H9 (cell line): ENCODE measurements around the gene FANCL. TPM values are rescaled to one million over a fixed set of nuclear protein-coding genes. Genes with fewer than 3 reads are reported as not detected.

Experiments
- DNase-seq: peaks from one replicate; pipeline ENCODE4 v3.0.0-alpha.2; 2017
- H2AFZ ChIP-seq: one replicate; pipeline ENCODE4 v1.6.1; 2013; ENCODE audit warnings: mild to moderate bottlenecking, low read length, control low read depth, moderate library complexity
- H2AK5ac ChIP-seq: 2 replicates; pipeline ENCODE4 v1.6.1; 2013; ENCODE audit warnings: low read length, control low read depth, mixed read lengths; ENCODE audit not compliant: insufficient read length
- H2BK120ac ChIP-seq: one replicate; pipeline ENCODE4 v1.6.1; 2013; ENCODE audit warnings: low read depth, mild to moderate bottlenecking, low read length, control low read depth, inconsistent platforms; ENCODE audit not compliant: poor library complexity, severe bottlenecking
- H2BK12ac ChIP-seq: 2 replicates; pipeline ENCODE4 v1.6.1; 2013; ENCODE audit warnings: low read length, control low read depth, mixed read lengths, low read depth; ENCODE audit not compliant: insufficient read length
- H2BK15ac ChIP-seq: 2 replicates; pipeline ENCODE4 v1.6.1; 2013; ENCODE audit warnings: low read depth, low read length, control low read depth
- H2BK20ac ChIP-seq: one replicate; pipeline ENCODE4 v1.6.1; 2013; ENCODE audit warnings: low read depth, mild to moderate bottlenecking, low read length, control low read depth, inconsistent platforms; ENCODE audit not compliant: poor library complexity, severe bottlenecking
- H2BK5ac ChIP-seq: 2 replicates; pipeline ENCODE4 v1.6.1; 2013; ENCODE audit warnings: low read length, control low read depth, mixed read lengths; ENCODE audit not compliant: insufficient read length
- H3K14ac ChIP-seq: 2 replicates; pipeline ENCODE4 v1.6.1; 2013; ENCODE audit warnings: low read length, control low read depth; ENCODE audit not compliant: insufficient read depth
- H3K18ac ChIP-seq: 2 replicates; pipeline ENCODE4 v1.6.1; 2013; ENCODE audit warnings: low read depth, mild to moderate bottlenecking, mixed read lengths, low read length, control low read depth; ENCODE audit not compliant: insufficient read length
- H3K23ac ChIP-seq: 2 replicates; pipeline ENCODE4 v1.6.1; 2013; ENCODE audit warnings: low read length, control low read depth, mixed read lengths, low read depth; ENCODE audit not compliant: insufficient read length
- H3K23me2 ChIP-seq: 2 replicates; pipeline ENCODE4 v1.6.1; 2013; ENCODE audit warnings: low read depth, mild to moderate bottlenecking, mixed read lengths, low read length, control low read depth; ENCODE audit not compliant: insufficient read length, poor library complexity, severe bottlenecking
- H3K27ac ChIP-seq: 2 replicates; pipeline ENCODE4 v1.5.1; 2013; ENCODE audit warnings: low read length, control low read depth, mixed read lengths, low read depth; ENCODE audit not compliant: insufficient read length
- H3K27me3 ChIP-seq: 2 replicates; pipeline ENCODE4 v1.6.1; 2013; ENCODE audit warnings: low read length, control low read depth, inconsistent platforms; ENCODE audit not compliant: insufficient read depth
- H3K4ac ChIP-seq: 2 replicates; pipeline ENCODE4 v1.6.1; 2013; ENCODE audit warnings: low read depth, mild to moderate bottlenecking, control low read depth, inconsistent platforms, low read length, moderate library complexity
- H3K4me1 ChIP-seq: 2 replicates; pipeline ENCODE4 v1.6.1; 2013; ENCODE audit warnings: low read length, control low read depth, inconsistent platforms; ENCODE audit not compliant: insufficient read depth
- H3K4me2 ChIP-seq: 2 replicates; pipeline ENCODE4 v1.6.1; 2013; ENCODE audit warnings: low read length, control low read depth, mixed read lengths; ENCODE audit not compliant: insufficient read length, insufficient read depth
- H3K56ac ChIP-seq: 2 replicates; pipeline ENCODE4 v1.6.1; 2013; ENCODE audit warnings: low read depth, mild to moderate bottlenecking, mixed read lengths, low read length, control low read depth; ENCODE audit not compliant: insufficient read length
- H3K79me1 ChIP-seq: 2 replicates; pipeline ENCODE4 v1.6.1; 2013; ENCODE audit warnings: low read depth, mild to moderate bottlenecking, moderate library complexity, low read length, control low read depth, inconsistent platforms; ENCODE audit not compliant: insufficient read depth, poor library complexity, severe bottlenecking
- H3K79me2 ChIP-seq: 2 replicates; pipeline ENCODE4 v1.6.1; 2013; ENCODE audit warnings: low read length, control low read depth, inconsistent platforms; ENCODE audit not compliant: insufficient read depth
- H3K9ac ChIP-seq: 2 replicates; pipeline ENCODE4 v1.6.1; 2013; ENCODE audit warnings: low read length, control low read depth, mixed read lengths; ENCODE audit not compliant: insufficient read length; ENCODE audit errors: extremely low read depth
- H3K9me3 ChIP-seq: one replicate; pipeline ENCODE4 v1.6.1; 2013; ENCODE audit warnings: low read depth, low read length, inconsistent platforms; ENCODE audit not compliant: control insufficient read depth
- H3T11ph ChIP-seq: one replicate; pipeline ENCODE4 v1.6.1; 2013; ENCODE audit warnings: mild to moderate bottlenecking, low read length, control low read depth, inconsistent platforms
- H4K20me1 ChIP-seq: one replicate; pipeline ENCODE4 v1.6.1; 2013; ENCODE audit not compliant: control insufficient read depth, insufficient read length, insufficient read depth
- H4K5ac ChIP-seq: 2 replicates; pipeline ENCODE4 v1.6.1; 2013; ENCODE audit warnings: low read depth, mild to moderate bottlenecking, mixed read lengths, low read length, control low read depth; ENCODE audit not compliant: insufficient read length
- H4K8ac ChIP-seq: replicated peaks from 2 replicates; pipeline ENCODE4 v1.6.1; 2013; ENCODE audit warnings: low read length, control low read depth, mixed read lengths, low read depth; ENCODE audit not compliant: insufficient read length
- H4K91ac ChIP-seq: 2 replicates; pipeline ENCODE4 v1.6.1; 2013; ENCODE audit warnings: low read depth, mild to moderate bottlenecking, moderate library complexity, mixed read lengths, low read length, control low read depth; ENCODE audit not compliant: insufficient read length
- H3K27ac Mint-ChIP-seq, 3 experiments: 2 replicates in 2 of 3; 3 replicates in 1 of 3; pipeline ENCODE4 v1.8.0; 2020 to 2021; ENCODE audit warnings: mixed read lengths in 3 of 3, mild to moderate bottlenecking in 1 of 3, moderate library complexity in 1 of 3
- H3K27me3 Mint-ChIP-seq: 2 replicates; pipeline ENCODE4 v1.8.0; 2021; ENCODE audit warnings: low read depth, mild to moderate bottlenecking, moderate library complexity, mixed read lengths
- H3K36me3 Mint-ChIP-seq, 3 experiments: 2 replicates in 2 of 3; 3 replicates in 1 of 3; pipeline ENCODE4 v1.8.0; 2020 to 2021; ENCODE audit warnings: low read depth in 3 of 3, mixed read lengths in 3 of 3; ENCODE audit not compliant: insufficient read depth in 1 of 3
- H3K4me1 Mint-ChIP-seq, 2 experiments: 2 replicates each; pipeline ENCODE4 v1.8.0; 2020; ENCODE audit warnings: mixed read lengths in 2 of 2
- H3K4me3 Mint-ChIP-seq, 2 experiments: 2 replicates in 1 of 2; 3 replicates in 1 of 2; pipeline ENCODE4 v1.8.0; 2020 to 2021; ENCODE audit warnings: mild to moderate bottlenecking in 2 of 2, mixed read lengths in 2 of 2, moderate library complexity in 1 of 2
- H3K9me3 Mint-ChIP-seq, 2 experiments: 2 replicates in 1 of 2; 3 replicates in 1 of 2; pipeline ENCODE4 v1.8.0; 2020; ENCODE audit warnings: mild to moderate bottlenecking in 2 of 2, mixed read lengths in 2 of 2, moderate library complexity in 1 of 2
- CTCF ChIP-seq: fragments of 200-600 bp; sonication (generic); conservative IDR thresholded peaks from 3 replicates; pipeline ENCODE4 v1.8.0; 2021; ENCODE audit warnings: antibody characterized with exemption, mild to moderate bottlenecking
- WGBS: extraction: QIAGEN DNeasy Blood & Tissue Kit; methylation state at CpG from one replicate; pipeline ENCODE4 v1.1.7; 2013; ENCODE audit warnings: missing lambda C conversion rate, low lambda C conversion rate, mixed read lengths; ENCODE audit not compliant: insufficient read length; ENCODE audit errors: extremely low coverage; 5-methylcytosine and 5-hydroxymethylcytosine counted together
- total RNA-seq: library from RNA; stranded (reverse); gene quantifications from 2 replicates; pipeline ENCODE4 v1.2.1, GENCODE V29; 2021

FANCL gene
- total RNA-seq, 1 experiment from 2014 or later: 41.5 TPM

- H3K9me3 Mint-ChIP-seq: no peaks in the 10 kb centered on the region
- peaks cover 11 to 22% of the 10 kb centered on the region in 2 experiments for H3K4me1 Mint-ChIP-seq
- no peak overlapping the region for H2AFZ ChIP-seq
- H2BK15ac ChIP-seq: no peak overlapping the region
- H3K27me3 Mint-ChIP-seq: no peaks in the 10 kb centered on the region
- H2BK5ac ChIP-seq: no peak overlapping the region
- no peak overlapping the region for H4K5ac ChIP-seq
- H3K4me2 ChIP-seq: no peak overlapping the region
- H2BK20ac ChIP-seq: no peak overlapping the region
- H3K79me2 ChIP-seq: no peaks in the 10 kb centered on the region
- H3K56ac ChIP-seq: no peak overlapping the region
- peaks cover 3 to 16% (median 9%) of the 10 kb centered on the region in 3 experiments; a peak in 6 of 7 replicates for H3K36me3 Mint-ChIP-seq
- H3K23me2 ChIP-seq: no peaks in the 10 kb centered on the region
- no peak overlapping the region for H3K23ac ChIP-seq
- no peak overlapping the region for H4K8ac ChIP-seq
- no peak overlapping the region for H2BK12ac ChIP-seq
- no peak overlapping the region for H3K4ac ChIP-seq
- H3K4me3 Mint-ChIP-seq: no peak overlapping the region
- no peak for TF ChIP-seq CTCF
- no CpG with 5 or more reads among the region's 2 CpGs for WGBS
- no peak overlapping the region; a peak in 1 of 7 replicates for H3K27ac Mint-ChIP-seq
- H3K27me3 ChIP-seq: no peaks in the 10 kb centered on the region
- no peak overlapping the region for H3K9ac ChIP-seq
- H3T11ph ChIP-seq: no peak overlapping the region
- H3K27ac ChIP-seq: no peak overlapping the region
- H3K4me1 ChIP-seq: no peaks in the 10 kb centered on the region
- H3K14ac ChIP-seq: no peak overlapping the region
- no peak overlapping the region for H2AK5ac ChIP-seq
- no peak for DNase-seq
- H4K91ac ChIP-seq: no peak overlapping the region
- H3K79me1 ChIP-seq: no peaks in the 10 kb centered on the region
- no peak overlapping the region for H3K18ac ChIP-seq
- H4K20me1 ChIP-seq: no peaks in the 10 kb centered on the region
- no peaks in the 10 kb centered on the region for H3K9me3 ChIP-seq
- no peak overlapping the region for H2BK120ac ChIP-seq
These were observed 131.6 kb downstream of the FANCL start for GRCh38 chr2:58109481-58109880.

Other genes starting within 250 kb of the FANCL start
- 22.6 and 23.8 TPM in 2 replicates for gene VRK2, start 194.5 kb downstream of the FANCL start, total RNA-seq